DMS53 treated with DMSO at 0.1 percent for 48 hours (cell line): ENCODE results near the gene OR2T27.
"Not testable (repeated sequence)": the region's sequence is repeated elsewhere in the genome, so short reads cannot be mapped to it uniquely, and the experiment has no call there.

Experiments
- DNase-seq: peaks from one replicate; lab custom pipeline; 2025; ENCODE audit not compliant: unreplicated experiment; lab: John Stamatoyannopoulos, UW

The OR2T27 gene, protein sequence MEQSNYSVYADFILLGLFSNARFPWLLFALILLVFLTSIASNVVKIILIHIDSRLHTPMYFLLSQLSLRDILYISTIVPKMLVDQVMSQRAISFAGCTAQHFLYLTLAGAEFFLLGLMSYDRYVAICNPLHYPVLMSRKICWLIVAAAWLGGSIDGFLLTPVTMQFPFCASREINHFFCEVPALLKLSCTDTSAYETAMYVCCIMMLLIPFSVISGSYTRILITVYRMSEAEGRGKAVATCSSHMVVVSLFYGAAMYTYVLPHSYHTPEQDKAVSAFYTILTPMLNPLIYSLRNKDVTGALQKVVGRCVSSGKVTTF

DNA sequence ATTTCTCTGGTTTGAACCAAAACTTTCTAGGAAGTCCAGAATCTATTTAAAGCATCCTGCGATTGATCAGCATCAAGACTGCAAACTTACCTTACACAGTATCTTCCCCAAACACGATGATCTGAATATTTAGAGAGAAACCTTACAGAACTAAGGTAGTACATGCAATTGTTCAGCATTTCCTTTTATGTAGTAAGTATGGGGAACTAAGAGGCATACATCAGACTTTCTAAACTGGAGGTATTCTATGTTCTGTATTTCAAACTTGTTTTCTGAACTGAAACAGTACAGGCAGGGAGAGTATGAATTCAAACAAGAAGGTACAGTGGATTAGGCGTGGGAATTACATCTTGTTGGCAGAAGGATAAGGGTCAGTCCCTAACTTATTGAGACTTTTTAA lies at the start of gene OR2T27:
Gene OR2T27, minus strand, starts transcription at position 175 of the 400 bp plus-strand sequence. CDS start 4,644 bp downstream, outside the sequence.
- not testable (repeated sequence) for DNase-seq

DNA sequence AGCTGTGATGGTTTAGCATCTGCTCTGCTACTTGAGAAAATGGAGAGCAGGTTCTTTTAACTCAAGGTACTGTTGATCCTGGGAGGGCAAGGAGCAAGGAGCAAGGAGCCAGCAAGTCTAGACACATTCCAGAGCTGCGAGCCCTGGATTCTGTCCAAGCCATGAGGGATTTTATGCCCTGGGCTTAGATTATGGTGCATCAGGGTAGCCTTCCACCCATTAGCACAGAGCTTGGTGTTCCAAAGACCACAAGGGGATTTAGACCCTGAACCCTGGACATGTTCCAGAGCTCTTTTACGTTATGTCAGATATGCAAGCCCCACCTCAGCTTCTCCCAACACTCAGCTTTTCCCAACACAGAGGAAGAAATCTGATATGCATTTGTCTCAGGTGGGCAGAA lies 49.3 kb upstream of the OR2T27 start:
- no peak for DNase-seq

DNA sequence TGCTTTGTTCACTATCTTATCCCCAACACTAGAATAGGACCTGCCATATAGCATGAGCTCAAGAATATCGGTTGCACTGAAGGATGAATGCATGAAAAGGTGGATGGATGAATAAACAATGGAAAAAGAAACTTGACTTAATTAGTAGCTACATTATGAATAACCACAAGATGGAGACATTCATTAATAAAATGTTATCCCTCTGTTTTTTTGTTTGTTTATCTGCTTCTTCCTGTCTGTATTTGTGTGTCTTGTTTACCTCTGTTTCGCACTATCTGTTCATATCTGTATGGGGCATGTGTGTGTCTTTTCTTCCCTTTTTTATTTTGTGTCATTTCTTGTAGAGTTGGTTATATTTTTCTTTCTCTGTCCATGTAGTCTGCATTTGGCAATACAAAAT lies 48.3 kb upstream of the OR2T27 start:
- DNase-seq: peak; percentile 7

DNA sequence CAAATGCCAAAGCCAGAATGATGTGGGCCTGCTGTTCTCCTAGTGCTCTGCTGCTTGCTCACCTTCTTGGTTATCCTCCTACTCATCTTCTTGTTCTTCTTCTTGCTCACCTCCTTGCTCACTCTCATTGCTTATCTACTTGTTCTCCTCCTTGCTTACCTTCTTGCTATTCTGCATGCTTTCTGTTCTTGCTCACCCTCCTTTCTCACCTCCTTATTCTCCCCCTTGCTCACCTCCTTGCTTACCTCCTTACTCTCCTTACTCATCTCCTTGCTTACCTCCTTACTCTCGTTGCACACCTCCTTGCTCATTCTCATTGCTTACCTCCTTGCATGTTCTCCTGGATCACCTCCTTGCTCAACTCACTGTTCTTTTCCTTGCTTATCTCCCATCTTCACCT lies 47.4 kb upstream of the OR2T27 start, which contains the start of gene OR14I1:
Gene OR14I1, minus strand, starts transcription at position 53 of the 400 bp plus-strand sequence.
- no peak for DNase-seq

DNA sequence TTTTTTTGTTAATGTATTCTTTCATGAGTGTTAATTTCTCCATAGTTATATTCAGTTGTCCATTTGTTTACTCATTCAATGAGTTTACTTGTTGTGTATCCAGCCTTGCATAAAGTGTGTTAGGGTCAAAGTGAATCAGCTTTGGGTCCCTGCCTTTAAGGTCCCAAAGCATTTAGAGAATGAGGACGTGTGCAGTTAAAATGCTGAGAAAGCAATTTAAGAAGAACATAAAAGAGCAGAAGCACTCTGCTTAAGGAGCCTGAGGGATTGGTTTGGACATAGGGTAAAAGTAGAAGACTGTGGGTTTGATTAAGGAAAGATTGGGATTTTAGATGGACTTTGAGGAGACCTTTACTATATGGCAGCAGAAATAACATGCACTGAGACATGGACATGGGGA lies 43.8 kb upstream of the OR2T27 start:
- no peak for DNase-seq

DNA sequence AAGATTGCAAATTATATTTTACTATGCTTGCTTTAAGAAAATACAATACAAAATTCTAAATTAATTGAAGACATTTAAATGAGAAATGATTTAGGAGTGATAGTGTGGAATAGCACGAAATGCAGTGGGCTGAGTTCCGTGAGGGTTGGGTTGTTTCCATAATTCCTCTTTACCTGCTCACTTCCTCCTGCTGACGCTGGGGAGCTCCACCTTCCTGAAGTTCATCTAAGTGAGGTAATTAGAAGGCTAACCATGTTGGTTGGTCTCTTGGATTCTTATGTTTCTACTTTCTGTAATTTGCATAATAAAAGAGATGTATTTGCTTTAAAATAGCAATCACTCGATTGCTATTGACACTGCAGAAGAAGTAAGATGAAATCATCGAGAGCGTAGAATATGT lies 42.6 kb upstream of the OR2T27 start:
- DNase-seq: no peak

DNA sequence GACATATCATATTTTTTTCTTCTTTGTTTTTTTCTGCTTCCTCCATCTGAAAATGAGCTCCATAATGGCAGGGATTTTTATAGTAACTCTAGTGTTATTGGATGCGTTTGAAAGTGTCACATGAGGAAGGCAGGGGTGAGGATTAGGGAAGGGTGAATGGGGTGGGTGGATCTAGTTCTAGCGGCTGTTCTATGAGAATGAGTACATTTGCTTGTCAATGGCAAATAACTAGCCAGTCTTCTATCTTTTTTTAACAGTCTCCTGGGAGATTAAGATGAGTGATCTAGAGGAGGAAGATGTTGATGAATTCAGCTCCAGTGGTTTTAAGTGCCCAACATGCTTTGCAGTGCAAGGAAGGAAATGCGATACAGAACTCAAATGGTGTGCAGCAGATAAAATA lies 41.4 kb upstream of the OR2T27 start:
- DNase-seq: no peak

DNA sequence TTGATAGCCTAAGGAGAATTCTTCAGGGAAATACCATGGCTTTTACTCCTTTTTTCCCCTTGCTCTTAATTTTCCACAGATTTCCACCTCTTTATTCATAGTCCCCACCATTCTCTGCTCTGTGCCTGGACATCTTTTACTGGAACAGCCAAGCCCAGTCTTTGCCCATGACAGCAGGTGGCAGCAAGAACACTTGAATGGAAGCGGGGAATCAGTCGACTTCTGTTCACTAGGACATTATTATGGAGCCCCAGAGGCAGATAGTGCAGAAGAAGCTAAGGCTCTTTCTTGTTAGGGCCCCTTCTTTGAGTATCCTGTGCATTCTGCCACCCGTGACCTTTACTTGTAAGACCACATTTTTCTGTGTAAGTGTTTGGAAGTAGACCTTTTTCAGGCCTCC lies 40.9 kb upstream of the OR2T27 start:
- DNase-seq: peak; percentile 75

DNA sequence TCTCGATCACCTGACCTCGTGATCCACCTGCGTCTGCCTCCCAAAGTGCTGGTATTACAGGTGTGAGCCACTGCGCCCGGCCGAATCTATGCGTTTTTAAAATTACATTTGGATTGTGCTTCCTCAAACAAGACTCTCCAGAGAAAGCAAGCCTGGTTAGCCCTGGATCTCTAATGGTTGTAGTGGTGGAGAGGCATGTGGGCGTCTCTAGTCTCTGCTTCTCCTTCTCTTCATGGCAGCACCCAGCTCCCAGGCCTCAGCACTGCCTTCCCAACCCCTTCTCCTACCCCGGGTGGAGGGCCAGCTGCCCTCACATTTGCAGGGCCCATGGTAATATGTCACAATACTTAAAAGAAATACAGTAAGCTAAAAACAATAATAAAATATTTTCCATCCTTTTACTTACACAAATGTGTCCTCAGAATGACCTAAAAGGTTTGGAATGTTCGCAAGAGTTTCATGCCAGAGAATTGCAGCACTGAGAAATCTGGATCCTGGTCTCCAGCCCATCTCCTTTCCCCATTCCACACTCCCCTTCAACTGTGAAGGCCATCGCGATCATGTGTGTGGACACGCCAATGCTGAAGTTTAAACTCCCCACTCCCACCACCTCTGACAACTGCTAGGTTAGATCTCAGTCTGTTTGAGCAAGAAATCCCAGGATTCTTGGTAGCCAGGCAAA lies 40.3 kb upstream of the OR2T27 start:
- no peak for DNase-seq

DNA sequence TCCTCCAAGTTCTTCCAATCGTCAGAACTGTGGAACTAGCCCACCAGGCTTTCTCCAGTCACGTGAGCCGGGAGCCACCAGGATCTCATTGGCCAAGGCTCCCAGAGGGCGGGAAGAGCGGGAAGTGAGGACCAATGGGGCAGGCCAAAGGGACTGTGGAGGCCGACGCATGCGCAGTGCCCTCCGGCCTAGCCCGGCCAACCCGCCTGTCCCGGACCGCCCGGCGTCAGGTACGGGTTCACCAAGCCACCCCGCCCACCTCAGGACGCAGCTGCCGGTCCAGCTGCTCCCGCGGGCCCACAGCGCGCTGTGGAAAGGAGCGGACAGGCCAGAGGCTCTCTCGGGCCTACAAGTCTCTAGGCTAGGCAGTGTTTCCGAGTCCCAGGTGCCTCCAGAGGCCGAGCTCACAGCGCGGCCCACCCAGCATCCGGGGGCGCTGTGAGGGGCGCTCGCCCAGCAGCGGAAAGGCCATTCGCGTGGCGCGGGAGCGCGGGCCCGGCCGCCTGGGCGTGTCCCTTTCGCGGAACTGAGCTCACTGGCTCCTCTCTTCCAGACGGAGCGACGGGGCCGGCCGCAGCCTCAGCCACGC lies 36.3 kb upstream of the OR2T27 start:
- DNase-seq: no peak

DNA sequence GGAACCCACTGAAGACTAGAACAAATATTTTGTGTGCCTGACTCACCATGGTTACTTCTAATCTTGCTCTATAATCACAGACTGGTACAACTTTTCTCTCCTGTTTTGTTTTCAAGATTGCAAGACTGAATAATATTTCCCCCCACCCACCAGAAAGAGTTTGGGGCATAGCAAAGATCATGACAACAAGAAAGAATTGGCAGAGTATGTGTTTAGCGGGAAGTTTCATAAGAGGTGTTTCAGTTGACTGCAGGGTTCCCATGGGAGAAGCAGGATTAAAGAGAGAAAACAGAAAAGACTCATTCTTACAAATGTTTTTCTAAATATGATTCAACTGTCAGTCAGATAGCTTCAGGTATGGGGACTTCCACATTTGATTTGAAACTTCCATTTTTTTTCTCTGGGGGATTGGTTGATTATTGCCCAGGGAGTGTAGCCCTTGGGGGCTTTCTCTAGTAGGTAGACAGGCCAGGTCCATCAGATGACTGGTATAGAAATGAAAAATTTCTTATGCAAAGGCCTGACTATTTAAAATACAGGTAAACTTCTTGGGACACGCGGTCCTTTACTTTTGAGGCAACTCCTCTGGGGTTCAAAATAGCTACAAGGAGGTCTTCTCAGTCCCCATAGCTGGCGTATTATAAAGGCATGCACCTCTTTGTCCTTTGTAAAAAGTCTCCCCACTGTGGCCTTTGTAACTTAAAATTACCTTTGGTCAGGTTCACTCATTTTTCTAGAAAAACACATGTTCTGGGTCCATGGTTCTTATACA lies 33.4 kb upstream of the OR2T27 start:
- no peak for DNase-seq

DNA sequence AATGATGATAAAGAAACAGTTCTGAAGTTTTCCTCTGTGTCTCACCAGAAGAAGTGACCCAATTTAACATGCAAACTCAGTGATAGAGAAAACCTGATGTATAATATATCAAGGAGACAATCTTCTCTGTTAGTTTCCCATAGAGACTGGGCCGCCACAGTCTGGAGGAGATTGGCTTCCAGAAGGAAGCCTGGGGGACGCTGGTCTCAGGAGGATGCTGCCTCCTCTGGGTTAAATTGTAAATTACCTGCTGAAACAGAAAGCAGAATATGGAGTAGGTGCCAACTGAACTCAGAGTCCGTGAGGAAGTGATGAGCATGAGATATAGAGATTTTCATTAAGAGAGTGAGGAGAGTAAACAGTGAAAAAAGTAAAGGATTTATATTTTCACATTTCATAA lies 31.5 kb upstream of the OR2T27 start:
- peak; percentile 55 for DNase-seq

DNA sequence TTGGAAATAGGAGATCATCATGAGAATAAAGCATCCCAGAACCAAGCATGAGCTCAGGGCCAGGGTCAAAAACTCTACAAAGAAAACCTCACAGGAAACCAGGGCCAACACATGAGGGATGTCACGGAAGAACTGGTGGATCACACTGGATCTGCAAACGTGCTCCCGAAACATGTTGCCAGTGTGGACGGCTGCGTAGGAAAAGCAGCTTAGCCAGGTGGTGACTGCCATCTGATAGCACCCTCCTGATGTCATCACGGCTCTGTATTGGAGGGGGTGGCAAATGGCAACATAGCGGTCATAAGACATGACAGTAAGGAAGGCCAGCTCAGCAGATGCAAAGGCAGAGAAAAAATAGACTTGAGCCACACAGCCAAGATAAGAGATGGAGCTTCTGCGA lies 26.3 kb upstream of the OR2T27 start:
- no peak for DNase-seq

DNA sequence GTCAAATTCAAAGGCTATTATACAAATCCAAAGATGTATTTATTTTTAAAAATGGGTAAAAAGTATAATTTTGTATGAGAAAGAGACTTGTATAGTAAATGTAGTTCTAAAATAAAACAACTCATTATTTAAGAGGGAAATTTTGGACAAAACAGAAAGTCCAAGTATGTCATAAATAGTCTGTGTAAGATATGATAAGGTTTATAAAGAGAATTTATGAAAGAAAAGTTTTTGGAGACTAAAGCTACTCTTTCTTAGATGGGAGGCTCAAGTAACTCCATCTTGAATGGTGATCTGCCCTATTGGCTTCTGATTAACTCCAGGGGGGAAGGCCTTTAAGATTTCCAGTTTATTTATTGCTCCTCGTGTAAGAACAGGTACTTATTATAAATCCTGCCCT lies 14.7 kb upstream of the OR2T27 start:
- no peak for DNase-seq

DNA sequence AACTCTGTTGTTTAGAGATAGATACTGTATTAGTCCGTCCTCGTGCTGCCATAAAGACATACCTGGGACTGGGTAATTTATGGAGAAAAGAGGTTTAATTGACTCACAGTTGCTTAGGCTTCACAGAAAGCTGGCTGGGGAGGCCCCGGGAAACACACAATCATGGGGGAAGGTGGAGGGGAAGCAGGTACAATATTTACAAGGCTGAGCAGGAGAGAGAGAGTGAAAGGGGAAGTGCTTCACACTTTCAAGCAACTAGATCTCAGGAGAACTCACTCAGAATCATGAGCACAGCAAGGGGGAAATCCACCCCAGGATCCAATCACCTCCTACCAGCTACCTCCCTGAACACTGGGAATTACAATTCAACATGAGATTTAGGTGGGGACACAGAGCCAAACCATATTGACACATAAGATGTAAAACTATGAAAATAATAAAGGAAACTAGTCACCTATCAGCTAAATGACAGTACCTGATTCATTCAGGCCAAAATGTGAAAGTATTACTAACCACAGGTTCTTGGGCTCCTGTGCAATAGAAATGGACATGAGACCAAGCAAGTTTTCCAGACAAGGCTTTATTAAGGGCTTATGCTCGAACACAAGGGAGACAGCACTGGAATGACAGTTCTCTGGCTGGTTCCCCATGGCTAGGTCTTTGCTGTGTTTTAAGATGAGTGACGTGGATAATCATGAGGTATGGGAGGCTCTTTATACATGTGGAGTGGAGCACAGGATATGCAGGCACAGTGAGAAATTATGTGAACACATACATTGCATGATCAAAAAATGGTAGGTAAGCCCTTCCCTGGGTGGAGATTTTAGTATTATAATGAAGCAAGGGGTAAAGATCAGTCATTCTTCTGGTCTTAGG lies 8.4 kb upstream of the OR2T27 start:
- DNase-seq: not testable (repeated sequence)

DNA sequence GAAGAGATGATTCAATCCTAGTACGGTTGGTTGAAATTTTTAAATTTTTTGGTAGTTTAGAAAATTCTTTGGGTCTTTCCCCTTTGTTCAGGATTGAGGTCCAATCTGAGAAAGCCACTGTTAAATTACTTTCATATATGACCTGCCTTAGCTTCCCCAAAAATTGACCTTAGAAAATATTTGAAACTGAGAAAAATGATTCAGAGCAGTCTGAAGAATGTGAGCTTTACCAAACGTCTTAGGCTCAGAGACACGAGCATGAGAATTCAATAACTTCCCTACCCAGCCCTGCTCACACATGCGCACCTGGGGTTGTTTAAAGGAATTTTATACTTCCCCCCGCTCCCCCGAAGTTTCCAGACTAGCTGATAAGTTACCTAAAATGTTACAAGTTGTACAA lies 1.5 kb upstream of the OR2T27 start:
- not testable (repeated sequence) for DNase-seq

DNA sequence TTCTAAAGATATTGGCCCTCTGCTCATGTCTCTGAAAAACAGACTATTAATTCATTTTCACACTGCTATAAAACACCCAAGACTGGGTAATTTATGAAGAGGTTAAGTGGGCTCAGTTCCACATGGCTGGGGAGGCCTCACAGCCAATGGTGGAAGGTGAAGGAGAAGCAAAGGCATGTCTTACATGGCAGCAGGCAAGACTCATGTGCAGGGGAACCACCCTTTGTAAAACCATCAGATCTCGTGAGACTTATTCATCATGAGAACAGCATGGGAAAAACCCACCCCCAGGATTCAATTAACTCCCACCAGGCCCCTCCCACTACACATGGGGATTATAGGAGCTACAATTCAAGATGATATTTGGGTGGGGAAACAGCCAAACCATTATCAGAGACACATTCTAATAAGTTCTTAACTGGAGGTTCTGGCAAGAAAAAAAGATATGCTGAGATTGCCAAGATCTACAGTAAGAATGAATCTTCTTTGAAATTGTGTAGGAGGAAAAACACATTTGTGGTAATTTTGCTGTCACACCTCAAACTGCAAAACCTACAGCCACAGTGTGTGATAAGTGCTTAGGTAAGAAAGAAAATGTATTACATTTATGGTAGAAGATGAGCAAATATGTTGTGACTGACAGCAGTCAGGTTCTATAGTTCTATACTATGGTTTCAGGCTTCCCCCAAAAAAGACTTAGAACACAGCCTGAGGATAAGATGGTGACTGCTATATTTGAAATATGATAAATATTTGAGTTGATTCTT lies 6.4 kb downstream of the OR2T27 start:
- not testable (repeated sequence) for DNase-seq

DNA sequence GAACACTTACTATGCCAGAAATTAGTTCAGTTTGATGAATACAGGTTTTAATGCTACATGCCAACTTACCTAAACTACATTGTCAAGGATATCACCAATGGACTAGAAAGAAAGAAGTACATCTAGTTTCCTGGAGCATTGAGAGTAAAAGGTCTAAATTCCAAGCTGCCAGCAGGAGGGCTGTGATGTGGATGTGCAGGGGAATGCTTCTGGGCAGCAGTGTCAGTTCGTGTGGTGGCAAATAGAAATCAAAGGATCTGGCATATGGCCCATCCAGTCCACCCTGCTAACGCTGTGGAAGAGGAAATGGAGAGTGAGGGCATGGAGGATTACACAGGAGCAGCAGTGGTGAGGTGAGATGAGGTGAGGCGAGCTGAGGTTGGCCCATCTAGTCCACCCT lies 10.2 kb downstream of the OR2T27 start, which contains the start of gene OR2T35:
Gene OR2T35, minus strand, starts transcription at position 101 of the 400 bp plus-strand sequence. CDS start 6,020 bp downstream, outside the sequence.
- DNase-seq: not testable (repeated sequence)

DNA sequence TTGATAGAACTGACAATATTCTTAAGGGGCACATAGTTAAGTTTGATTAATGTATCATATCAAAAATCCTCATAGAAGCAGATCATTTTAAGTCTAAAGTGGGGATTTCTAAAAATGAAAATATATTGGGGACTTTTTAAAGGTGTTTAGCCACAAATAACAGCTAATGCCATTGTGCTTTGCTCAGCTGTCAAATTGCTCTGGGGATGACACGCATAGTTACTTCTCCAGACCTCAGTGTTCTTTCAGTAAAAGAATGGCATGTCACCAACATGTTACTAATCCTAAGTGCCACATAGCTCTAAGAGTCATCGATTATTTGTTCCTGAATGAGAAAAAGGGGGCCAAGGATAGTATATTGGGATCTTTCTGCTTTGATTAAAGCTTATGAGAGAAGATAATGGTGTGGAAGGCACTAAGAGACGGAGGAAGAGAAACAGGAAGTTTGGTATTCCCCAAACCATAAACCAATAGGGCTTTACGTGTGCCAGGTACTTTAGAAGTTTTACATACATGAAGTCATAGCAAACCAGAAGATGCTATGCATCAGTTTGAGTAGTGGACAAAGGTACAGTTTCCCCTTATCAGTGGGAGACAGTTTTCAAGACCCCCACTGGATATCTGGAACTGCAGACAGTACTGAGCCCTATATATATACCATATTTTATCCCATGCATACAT lies 12.2 kb downstream of the OR2T27 start:
- DNase-seq: not testable (repeated sequence)
